OCI-LY3 (cell line): ENCODE data around the gene TMC2.
A peak's percentile ranks its signal among the peaks of the same experiment; 100 is the strongest.
"Not testable (repeated sequence)": the region's sequence is repeated elsewhere in the genome, so short reads cannot be mapped to it uniquely, and the experiment has no call there.

Experiments
- H2AFZ ChIP-seq: fragments of 200-600, 300-600 bp; shearing (Covaris generic); 2 replicates; pipeline ENCODE4 v1.6.0; 2014; ENCODE audit warnings: antibody characterized with exemption, low read depth, low read length
- H3K27ac ChIP-seq: fragments of 200-600, 300-600 bp; sonication (generic); 2 replicates; pipeline ENCODE4 v1.5.1; 2014; ENCODE audit warnings: mild to moderate bottlenecking, low read length, moderate library complexity, mixed read lengths
- H3K27me3 ChIP-seq: fragments of 200-600, 300-600 bp; sonication (generic); 2 replicates; pipeline ENCODE4 v1.6.1; 2014; ENCODE audit warnings: low read depth, low read length, mixed read lengths
- H3K36me3 ChIP-seq: fragments of 200-600, 300-600 bp; sonication (generic); replicated peaks from 2 replicates; pipeline ENCODE3; 2014; ENCODE audit warnings: low read depth, low read length, mixed read lengths
- H3K4me1 ChIP-seq: fragments of 300-600, 200-600 bp; sonication (generic); 2 replicates; pipeline ENCODE4 v1.6.1; 2014; ENCODE audit warnings: low read length, mixed read lengths
- H3K4me2 ChIP-seq: fragments of 200-600, 300-600 bp; sonication (generic); 2 replicates; pipeline ENCODE4 v1.6.1; 2014; ENCODE audit warnings: low read length, mixed read lengths
- H3K4me3 ChIP-seq: fragments of 300-600, 200-600 bp; sonication (generic); 2 replicates; pipeline ENCODE4 v1.5.1; 2014; ENCODE audit warnings: antibody characterized with exemption, mild to moderate bottlenecking, low read length, moderate library complexity
- H3K79me2 ChIP-seq: fragments of 300-600, 200-600 bp; shearing (Covaris generic); 2 replicates; pipeline ENCODE4 v1.6.1; 2014; ENCODE audit warnings: mild to moderate bottlenecking, low read length, mixed read lengths
- H3K9ac ChIP-seq: fragments of 300-600, 200-600 bp; shearing (Covaris generic); 2 replicates; pipeline ENCODE4 v1.6.0; 2014; ENCODE audit warnings: mild to moderate bottlenecking, low read length, moderate library complexity
- H3K9me3 ChIP-seq: fragments of 200-600, 300-600 bp; shearing (Covaris generic); 2 replicates; pipeline ENCODE4 v1.6.1; 2014; ENCODE audit warnings: low read length, mixed read lengths; ENCODE audit not compliant: insufficient read depth
- H4K20me1 ChIP-seq: fragments of 200-600, 300-600 bp; sonication (generic); 2 replicates; pipeline ENCODE4 v1.6.1; 2016; ENCODE audit warnings: low read length, mixed read lengths; ENCODE audit not compliant: insufficient read depth
- CTCF ChIP-seq: fragments of 200-600, 300-600 bp; sonication (generic); IDR thresholded peaks from 2 replicates; pipeline ENCODE4 v1.5.1; 2014; ENCODE audit warnings: antibody characterized with exemption, low read length, low read depth
- EZH2phosphoT487 ChIP-seq: fragments of 200-600 bp; shearing (Covaris generic); IDR thresholded peaks from 2 replicates; pipeline ENCODE4 v1.6.1; 2018; ENCODE audit warnings: antibody characterized with exemption, mixed run types, low read depth

TMC2 gene

GRCh38 chr20:2680046-2680445, 143.7 kb downstream of the TMC2 start:
- Histone ChIP-seq H3K4me2 (no peak overlapping the region), H3K9me3 (no peaks in the 10 kb centered on the region), H3K4me3 (no peak overlapping the region), H3K4me1 (peaks cover 2% of the 10 kb centered on the region; the same call in 1 of the 2 replicates), H3K9ac (no peak overlapping the region), H3K79me2 (no peaks in the 10 kb centered on the region), H4K20me1 (no peaks in the 10 kb centered on the region), H3K27ac (no peak overlapping the region), H3K36me3 (no peaks in the 10 kb centered on the region), H2AFZ (no peak overlapping the region), H3K27me3 (peaks cover 3% of the 10 kb centered on the region; the same call in 1 of the 2 replicates)
- TF ChIP-seq CTCF (no peak), EZH2phosphoT487 (no peak)

DNA sequence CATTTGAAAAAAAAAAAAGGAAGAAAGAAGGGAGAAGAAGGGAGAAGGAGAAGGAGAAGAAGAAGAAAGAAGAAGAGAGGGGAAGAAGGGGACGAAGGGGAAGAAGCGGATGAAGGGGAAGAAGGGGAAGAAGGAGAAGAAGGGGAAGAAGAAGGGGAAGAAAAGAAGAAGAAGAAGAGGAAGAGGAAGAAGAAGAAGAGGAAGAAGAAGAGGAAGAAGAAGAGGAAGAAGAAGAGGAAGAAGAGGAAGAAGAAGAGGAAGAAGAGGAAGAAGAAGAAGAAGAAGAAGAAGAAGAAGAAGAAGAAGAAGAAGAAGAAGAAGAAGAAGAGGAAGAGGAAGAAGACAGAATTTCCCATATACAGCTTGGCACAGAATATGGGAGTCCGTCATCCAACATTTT, 145.7 kb downstream of the TMC2 start:
- not testable (repeated sequence) for H4K20me1 ChIP-seq, H3K79me2 ChIP-seq, H3K4me2 ChIP-seq, H3K9ac ChIP-seq, H3K4me1 ChIP-seq, H3K27ac ChIP-seq, H3K27me3 ChIP-seq, H3K4me3 ChIP-seq, H2AFZ ChIP-seq, H3K9me3 ChIP-seq, H3K36me3 ChIP-seq

GRCh38 chr20:2684817-2685216, 148.4 kb downstream of the TMC2 start:
- not testable (repeated sequence) for H3K9me3 ChIP-seq, H3K4me1 ChIP-seq, H2AFZ ChIP-seq, H4K20me1 ChIP-seq, H3K36me3 ChIP-seq, H3K27me3 ChIP-seq, H3K27ac ChIP-seq, H3K9ac ChIP-seq, H3K79me2 ChIP-seq, H3K4me2 ChIP-seq, H3K4me3 ChIP-seq

GRCh38 chr20:2687514-2687913, 151.1 kb downstream of the TMC2 start:
- Histone ChIP-seq H3K4me2 (peak overlapping the region; percentile 76), H3K9ac (0 out of 2 replicates have a peak overlapping the region, but pooled peaks have one; percentile 7)
- TF ChIP-seq CTCF (no peak), EZH2phosphoT487 (no peak)

DNA sequence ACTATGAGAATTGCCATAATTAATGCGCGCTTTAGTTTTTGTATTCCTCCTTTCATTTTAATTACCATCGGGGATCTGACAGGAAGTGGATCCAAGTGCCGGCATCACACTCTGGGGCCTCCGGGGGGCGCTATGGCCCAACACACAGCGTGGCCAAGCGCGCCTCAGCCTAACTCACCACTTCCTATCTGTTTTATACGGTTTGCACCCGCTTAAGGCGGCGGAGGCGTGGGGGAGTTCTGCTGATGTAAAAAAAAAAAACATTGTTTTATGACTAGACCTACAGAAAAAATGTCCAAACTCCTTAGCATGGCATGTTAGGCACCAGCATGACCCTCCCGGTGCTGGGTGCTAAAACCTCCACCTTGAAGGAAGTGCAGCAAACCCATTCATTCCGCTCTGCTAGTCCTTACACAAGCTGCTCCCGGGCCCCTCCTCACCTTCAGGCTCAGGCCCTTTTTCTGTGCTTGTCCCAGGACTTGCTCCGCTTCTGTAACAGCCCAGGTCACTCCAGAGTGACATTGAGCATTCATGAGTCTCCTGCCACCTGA, 151.7 kb downstream of the TMC2 start:
- H3K27me3 ChIP-seq, result peaks cover 12% of the 10 kb centered on the region; the same call in 1 of the 2 replicates
- H3K4me2 ChIP-seq, result peak overlapping the region; percentile 76

More at GRCh38 chr20:2687514-2687913, 151.1 kb downstream of the TMC2 start:
- Histone ChIP-seq H2AFZ (peak overlapping the region; percentile 91), H3K27ac (no peak overlapping the region), H3K9me3 (no peaks in the 10 kb centered on the region), H4K20me1 (no peaks in the 10 kb centered on the region), H3K36me3 (no peaks in the 10 kb centered on the region), H3K79me2 (no peaks in the 10 kb centered on the region), H3K4me3 (peak overlapping the region; percentile 64), H3K4me1 (peaks cover 10% of the 10 kb centered on the region; the same call in 1 of the 2 replicates), H3K27me3 (peaks cover 12% of the 10 kb centered on the region; the same call in 1 of the 2 replicates)

More for the DNA sequence above, 151.7 kb downstream of the TMC2 start:
- H3K36me3 ChIP-seq, result no peaks in the 10 kb centered on the region
- no peak overlapping the region for H3K27ac ChIP-seq
- 0 out of 2 replicates have a peak overlapping the region, but pooled peaks have one; percentile 7 for H3K9ac ChIP-seq
- H3K9me3 ChIP-seq, result no peaks in the 10 kb centered on the region
- no peaks in the 10 kb centered on the region for H4K20me1 ChIP-seq
- TF ChIP-seq EZH2phosphoT487 (no peak), CTCF (peak; percentile 88)
- peaks cover 10% of the 10 kb centered on the region; the same call in 1 of the 2 replicates for H3K4me1 ChIP-seq
- peak overlapping the region; percentile 91 for H2AFZ ChIP-seq
- peak overlapping the region; percentile 64 for H3K4me3 ChIP-seq
- no peaks in the 10 kb centered on the region for H3K79me2 ChIP-seq
